Kidney epithelial cell (primary cell): ENCODE measurements around the gene GRK4. TPM values are rescaled to one million over a fixed set of nuclear protein-coding genes. Genes with fewer than 3 reads are reported as not detected.

Experiments
- DNase-seq: peaks from one replicate; pipeline ENCODE4 v3.0.0-alpha.2; 2010; ENCODE audit warnings: low read depth
- H3K27me3 ChIP-seq: 2 replicates; pipeline ENCODE4 v1.6.0; 2011; ENCODE audit warnings: low read length; ENCODE audit not compliant: control insufficient read depth, insufficient read depth
- H3K36me3 ChIP-seq: 2 replicates; pipeline ENCODE4 v1.5.1; 2011; ENCODE audit warnings: low read length; ENCODE audit not compliant: control insufficient read depth, insufficient read depth
- H3K4me3 ChIP-seq: 2 replicates; pipeline ENCODE4 v1.5.1; 2011; ENCODE audit warnings: low read depth, mild to moderate bottlenecking, control low read depth, low read length
- CTCF ChIP-seq: IDR thresholded peaks from 2 replicates; pipeline ENCODE4 v1.5.1; 2011; ENCODE audit warnings: mild to moderate bottlenecking, moderate library complexity, low read length, control low read depth, inconsistent platforms; ENCODE audit not compliant: insufficient read depth, poor library complexity, severe bottlenecking
- total RNA-seq: library from RNA; depleted of rRNA; stranded (reverse); fragments of >200 nt; gene quantifications from 2 replicates; pipeline ENCODE4 v1.2.3, GENCODE V29; 2015

The GRK4 gene
- total RNA-seq, 1 donor from 2014 or later: 6.3 TPM

GRCh38 chr4:2925931-2926860 lies 37.2 kb upstream of the GRK4 start:
- Histone ChIP-seq H3K36me3 (peaks cover 3% of the 10 kb centered on the region), H3K27me3 (no peaks in the 10 kb centered on the region), H3K4me3 (no peak overlapping the region)
- TF ChIP-seq CTCF: no peak
- no peak for DNase-seq

GRCh38 chr4:2927016-2927695 lies 36.2 kb upstream of the GRK4 start:
- DNase-seq: no peak
- Histone ChIP-seq H3K27me3 (no peaks in the 10 kb centered on the region), H3K36me3 (peaks cover 5% of the 10 kb centered on the region), H3K4me3 (no peak overlapping the region)
- no peak for TF ChIP-seq CTCF

GRCh38 chr4:2927696-2928075 lies 35.7 kb upstream of the GRK4 start:
- TF ChIP-seq CTCF: no peak
- H3K4me3 ChIP-seq: no peak overlapping the region
- H3K36me3 ChIP-seq: peaks cover 5% of the 10 kb centered on the region
- DNase-seq: no peak
- no peaks in the 10 kb centered on the region for H3K27me3 ChIP-seq

- H3K36me3 ChIP-seq: peaks cover 6% of the 10 kb centered on the region
- DNase-seq: no peak
Observed at GRCh38 chr4:2928242-2929176, 34.9 kb upstream of the GRK4 start.

More at GRCh38 chr4:2928242-2929176, 34.9 kb upstream of the GRK4 start:
- no peak overlapping the region for H3K4me3 ChIP-seq
- no peaks in the 10 kb centered on the region for H3K27me3 ChIP-seq
- no peak for TF ChIP-seq CTCF
